Stimulated activated CD4-positive, alpha-beta T cell treated with anti-CD3 and anti-CD28 coated beads, Interleukin-1b, Interleukin-23, amount 100 ng/mL, for 4 hours (primary cell): Measurements from ENCODE around the gene PPP1R12B.
A peak's percentile ranks its signal among the peaks of the same experiment; 100 is the strongest.
"Not testable (repeated sequence)": the region's sequence is repeated elsewhere in the genome, so short reads cannot be mapped to it uniquely, and the experiment has no call there.

Experiments
- DNase-seq, 2 donors: peaks; one replicate each; pipeline ENCODE4 v3.0.0-alpha.2; 2020; ENCODE audit warnings: low read depth in 2 of 2

The PPP1R12B gene

DNA sequence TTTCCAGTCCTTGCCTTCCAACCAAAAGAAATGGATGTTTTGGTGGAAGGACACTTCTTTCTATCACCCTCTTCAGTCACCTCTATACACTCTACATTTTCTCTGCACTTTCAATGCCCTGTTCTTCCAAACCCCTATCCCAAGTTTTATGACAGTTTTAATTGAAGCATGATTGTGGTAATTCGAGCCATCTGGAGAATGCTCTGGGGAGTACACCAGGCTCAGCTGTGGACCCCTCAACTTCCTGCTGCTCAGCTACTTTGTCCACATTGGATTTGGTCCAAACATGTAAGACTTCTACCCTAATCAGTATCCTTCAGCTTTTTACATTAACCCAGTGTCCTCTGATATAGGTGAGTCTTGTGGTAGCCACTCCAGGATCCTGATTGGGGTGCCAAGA is 232.1 kb downstream of the PPP1R12B start:
- no peak for DNase-seq

DNA sequence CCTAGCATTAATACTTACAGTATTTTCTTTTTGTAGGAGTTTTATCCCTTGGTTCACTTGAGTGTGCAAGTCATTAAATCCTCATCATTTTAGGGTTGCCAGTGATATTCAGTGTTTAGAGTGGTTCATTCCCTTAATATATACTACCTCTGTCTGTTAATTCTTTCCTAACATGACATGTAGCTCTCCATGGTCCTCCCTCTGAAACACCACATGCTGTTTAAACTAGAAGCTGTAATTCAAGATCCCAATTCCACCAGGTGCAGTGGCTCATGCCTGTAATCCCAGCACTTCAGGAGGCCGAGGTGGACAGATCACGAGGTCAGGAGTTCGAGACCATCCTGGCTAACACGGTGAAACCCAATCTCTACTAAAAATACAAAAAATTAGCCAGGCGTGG is 233.9 kb downstream of the PPP1R12B start:
- DNase-seq = not testable (repeated sequence)

DNA sequence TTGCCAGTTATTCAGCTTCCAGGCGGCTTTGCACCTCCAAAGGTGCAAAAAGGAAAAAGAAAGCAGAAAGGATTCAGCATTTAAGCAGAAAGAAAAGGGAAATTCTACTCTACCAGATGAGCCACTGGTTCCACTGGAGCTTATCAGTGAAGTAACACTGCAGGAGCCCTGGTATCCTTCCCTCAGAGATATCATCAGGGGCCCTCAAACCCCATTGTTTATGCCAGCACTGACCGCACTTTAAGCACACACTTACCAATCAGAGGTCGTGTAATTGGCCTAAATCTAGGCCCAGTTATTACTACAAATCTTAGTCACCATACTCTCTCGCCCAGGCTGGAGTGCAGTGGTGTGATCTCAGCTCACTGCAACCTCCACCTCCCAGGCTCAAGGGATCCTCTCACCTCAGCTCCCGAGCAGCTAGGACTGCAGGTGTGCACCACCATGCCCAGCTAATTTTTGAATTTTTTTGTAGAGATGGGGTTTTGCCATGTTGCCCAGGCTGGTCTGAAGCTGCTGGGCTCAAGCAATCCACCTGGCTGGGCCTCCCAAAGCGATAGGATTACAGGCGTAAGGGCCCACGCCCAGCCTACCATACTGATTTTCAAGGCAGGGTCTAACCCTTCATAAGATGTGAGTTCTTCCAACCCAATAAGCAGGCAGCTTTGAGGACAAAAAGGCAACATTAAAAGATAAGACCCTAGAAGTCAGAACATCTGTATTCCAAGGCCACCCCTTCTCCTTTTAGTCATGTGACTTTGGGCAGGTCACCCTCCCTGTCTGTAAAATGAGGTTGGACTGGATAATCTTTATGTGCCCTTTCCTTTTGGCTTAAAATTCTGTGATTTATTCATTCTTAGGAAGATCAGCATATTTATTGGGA is 236.4 kb downstream of the PPP1R12B start:
- DNase-seq = no peak

DNA sequence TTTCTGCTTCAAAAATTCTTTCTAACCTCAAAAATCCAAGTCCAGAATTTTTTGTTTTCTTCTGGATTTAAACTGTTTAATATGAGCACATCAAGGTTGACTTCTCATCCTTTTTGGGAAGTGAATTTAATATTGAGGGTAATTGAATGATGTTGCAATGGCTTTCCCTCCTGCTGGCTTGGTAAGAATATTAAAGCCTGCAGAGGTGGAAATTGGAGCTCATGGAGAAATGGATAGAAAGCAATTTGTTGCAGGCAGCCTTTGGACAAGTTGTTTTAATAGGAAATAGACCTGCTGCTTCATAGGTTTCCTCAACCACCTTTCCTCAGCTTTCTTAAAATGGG is 237.1 kb downstream of the PPP1R12B start:
- DNase-seq = no peak

DNA sequence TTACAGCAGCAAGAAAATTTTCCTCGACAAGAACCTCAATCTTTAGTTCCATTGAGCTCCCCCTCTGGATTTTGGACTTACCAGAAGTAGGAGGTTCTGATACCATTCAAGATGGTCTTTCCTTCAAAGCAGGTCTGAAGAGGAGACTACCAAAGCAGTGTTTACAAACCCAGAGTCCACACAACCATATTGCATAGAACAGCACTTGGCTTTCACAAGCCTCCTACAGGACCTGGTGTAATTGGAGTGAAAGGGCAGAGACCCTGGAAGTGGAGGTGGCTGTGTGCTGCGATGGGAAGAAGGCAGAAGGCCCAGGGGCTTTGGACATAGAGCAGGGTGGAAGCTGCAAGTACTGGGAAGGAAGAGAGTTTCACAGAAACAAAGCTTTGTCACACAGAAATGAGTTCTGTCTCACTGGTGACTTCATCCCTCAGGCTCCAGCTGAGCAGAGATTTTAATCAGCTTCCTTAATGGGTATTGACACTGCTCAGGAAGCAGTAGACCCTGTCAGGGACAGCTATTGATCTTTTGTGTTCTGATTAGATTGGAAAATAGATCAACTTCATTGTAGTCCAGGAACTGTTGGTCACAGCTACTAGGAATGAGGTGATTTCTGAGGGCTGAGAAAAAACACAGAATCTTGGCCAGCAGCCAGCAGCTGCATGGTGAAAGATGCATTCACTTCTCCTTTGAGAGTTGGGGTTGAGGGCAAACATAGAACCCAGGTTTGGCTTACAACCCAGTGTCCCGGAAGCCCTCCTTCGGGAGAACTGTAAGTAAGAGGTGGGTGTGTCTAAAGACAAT is 237.7 kb downstream of the PPP1R12B start:
- no peak for DNase-seq

DNA sequence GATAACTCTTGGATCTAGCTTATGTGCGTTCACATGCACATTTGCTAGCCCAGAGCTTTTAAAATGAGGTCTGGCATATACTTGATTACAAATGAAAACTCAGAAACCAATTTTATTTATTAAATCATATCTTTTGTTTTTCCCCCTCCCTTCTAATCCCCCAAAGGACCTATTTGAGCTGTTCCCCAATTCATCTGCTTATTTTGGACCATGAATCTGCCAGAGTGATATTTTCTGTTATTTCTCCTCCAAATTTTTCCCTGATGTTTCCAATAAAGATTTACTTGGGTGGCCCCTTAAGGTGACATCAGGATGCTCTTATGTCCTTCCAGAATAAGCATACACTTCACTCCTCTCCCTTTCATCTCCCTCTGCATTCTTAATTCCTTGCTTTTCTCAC is 238.4 kb downstream of the PPP1R12B start:
- no peak for DNase-seq

DNA sequence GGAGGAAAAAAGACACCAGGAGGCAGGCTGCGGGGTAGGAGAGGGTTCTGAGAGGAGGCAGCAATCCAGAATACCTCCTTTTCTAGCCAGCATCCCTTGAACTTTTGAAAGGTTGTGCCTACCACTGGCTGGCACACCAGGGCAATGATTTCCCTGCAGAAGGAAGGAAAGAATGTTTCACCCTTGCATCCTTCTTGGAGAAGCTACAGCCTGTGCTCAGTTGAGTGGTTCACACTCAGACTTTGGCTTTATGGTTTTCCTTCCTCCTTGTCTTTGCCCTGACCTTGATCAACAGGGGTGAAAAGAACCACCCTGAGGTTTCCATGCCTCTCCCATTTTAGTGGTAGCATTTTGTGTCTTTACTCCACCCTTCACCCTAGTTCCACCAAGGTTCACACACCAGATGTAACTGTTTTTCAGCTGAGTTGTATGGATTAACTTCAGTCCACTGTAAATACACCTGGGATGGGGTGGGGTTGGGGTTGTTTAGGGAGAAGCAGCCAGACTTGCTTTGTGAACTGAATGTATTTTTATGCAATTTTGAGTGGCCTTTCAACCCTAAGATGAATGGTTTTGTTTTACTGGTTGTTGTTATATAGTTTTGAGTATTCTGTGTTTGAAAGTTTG is 239.5 kb downstream of the PPP1R12B start:
- no peak for DNase-seq

DNA sequence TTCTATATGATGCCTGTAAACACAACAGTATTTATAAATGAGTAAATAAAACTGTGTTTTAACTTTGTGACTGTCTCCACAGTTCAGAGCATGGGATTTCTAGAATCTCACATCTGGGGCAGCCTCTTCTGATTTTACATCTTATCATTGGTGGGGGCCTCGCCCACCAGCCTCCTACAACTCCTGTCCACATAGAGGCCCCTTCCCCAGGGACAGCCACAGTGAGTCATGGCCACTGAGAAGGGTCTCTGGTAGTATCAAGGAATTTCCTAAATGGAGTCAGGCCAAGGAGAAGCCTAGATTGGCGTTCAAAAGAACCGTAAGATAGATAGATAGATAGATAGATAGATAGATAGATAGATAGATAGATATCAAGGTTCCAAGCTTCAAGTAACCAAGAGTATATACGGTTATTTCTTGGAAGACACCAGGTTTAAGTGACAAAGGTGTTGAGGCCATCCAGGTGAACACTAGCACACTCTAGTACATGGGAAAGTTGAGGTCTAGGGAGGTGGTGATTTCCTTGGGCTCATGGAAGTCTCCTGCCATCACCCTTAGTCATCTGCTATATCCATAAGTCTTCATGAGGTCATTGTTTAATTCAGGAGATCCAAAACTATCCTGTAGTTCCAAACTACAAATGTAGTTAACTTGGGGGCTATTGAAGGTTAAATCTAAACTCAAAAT is 240.1 kb downstream of the PPP1R12B start:
- no peak for DNase-seq

DNA sequence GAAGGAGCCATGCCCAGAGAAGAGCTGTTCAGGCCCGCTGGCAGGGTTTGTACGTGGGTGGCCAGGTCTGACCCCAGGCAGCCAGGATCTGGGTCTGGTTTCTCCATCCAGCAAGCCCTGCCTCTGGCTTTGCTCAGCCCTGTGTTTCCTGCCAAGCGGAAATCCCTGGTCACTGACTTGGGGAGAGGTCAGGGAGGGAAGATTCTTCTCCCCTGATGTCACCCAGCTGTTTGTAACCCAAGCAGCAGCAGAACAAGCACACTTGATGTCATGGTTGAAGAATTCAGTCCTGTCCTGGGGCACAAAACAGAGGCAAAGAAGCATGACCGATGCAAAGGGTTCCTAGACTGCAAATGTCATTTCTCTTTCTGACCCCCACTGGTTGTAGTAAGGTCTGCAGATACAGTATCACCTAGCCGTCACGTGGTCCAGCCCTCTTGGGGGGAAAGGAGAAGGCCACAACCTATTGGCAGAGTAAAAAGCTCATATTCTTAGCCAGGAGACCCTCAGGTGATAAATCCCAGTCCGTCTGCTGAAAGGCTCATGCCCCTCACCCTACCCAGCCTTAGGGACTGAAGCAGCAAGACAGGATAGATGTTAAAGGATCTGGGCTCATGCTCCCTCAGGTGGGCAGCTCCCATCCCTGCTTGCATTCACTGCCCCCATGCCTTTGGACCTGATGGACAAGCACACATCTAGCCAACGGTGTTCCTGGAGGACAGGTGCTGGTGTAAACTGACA is 240.9 kb downstream of the PPP1R12B start:
- DNase-seq = no peak

DNA sequence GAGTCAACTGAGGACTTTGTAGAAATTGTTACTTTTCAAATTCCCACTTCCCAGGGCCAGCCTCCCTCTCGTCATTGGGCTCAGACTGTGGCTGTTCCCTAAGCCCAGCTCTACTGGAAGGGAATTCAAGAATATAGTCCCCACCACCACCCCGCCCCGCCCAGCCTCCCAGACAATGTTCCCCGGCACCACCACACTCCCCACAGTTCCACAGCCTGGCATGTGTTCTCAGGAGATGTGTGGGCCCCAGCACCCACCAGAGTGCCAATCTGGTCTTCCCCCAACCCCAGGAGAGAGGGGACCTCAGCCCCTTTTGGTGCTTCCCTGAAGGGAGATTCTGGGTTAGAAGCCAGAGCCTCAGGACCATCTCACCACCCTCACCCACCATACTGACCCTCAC is 241.6 kb downstream of the PPP1R12B start:
- no peak for DNase-seq

DNA sequence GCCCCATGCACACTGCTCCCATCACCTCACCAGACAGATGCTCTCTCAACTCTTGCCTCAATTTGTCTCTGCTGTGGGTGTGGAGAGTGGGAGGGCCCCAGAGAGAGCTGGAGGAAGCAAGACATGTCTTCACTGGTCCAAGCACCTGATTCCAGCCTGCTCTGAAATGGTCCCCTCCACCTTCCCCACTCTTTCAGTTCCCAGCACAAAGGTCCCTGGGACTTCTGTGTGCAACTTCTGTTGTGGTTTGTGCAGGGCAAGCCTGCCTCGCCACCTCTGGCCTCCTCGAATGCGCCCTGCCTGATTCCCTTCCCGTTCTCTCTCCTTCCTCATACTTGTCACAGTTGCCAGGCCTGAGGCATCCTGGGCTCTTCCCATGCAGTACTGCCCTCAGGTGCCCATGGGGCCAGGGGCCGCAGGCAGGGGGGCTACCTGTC is 242.5 kb downstream of the PPP1R12B start:
- DNase-seq = no peak

DNA sequence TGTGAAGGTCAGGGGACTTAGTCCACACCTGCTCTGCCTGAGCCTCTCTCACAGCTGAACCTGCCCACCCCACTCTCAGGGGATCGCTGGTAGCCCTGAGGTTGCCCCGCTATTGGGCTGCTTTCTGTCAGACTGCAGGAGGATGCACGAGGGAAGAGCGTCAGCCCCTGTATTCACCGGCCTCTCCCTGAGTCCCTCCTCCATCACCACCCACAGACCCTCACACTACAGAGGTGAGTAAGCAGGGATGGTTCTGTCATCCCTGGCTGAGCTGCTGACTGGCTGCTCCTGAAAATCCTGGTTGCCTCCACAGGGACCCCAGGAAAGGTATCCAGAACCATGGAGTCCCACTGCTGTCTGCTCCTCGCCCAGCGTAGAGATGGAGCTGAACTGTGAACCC is 243.0 kb downstream of the PPP1R12B start:
- DNase-seq = no peak

DNA sequence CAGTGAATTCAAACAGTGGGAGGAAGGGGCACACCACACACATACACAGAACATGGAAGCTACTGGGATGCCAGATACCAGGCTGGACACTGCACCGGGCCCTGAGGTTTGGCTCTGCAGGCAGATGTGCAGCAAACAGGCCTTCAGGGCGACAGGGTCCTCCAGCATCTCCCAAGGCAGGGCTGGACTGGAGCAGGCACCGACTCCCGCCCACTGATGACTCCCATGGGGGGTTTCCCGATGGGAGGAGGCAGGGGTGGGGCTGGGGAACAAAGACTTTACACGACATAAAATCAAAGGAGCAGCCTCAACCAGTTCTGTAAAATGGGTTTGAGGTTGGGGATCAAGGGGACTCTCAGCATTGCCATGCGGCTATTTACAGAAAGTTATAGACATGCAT is 243.6 kb downstream of the PPP1R12B start:
- no peak for DNase-seq

DNA sequence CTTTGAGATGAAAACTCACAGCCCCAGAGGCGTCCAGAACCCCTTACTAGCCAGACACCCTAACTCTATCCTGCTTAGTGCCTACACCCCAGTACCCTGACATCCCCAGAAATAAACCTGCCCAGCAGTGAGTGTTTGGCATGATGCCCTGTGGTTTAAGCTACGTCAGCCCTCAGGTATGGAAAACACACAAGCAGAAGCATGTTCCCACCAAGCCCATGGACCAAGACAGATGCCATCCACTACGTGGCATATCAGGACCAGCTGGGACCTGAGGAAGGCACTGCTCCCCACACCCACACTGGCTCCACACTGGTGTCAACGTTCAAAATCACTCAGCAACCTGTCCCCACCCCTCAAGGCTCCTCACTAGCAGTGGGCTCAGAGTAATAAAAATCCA is 245.3 kb downstream of the PPP1R12B start:
- DNase-seq = no peak

DNA sequence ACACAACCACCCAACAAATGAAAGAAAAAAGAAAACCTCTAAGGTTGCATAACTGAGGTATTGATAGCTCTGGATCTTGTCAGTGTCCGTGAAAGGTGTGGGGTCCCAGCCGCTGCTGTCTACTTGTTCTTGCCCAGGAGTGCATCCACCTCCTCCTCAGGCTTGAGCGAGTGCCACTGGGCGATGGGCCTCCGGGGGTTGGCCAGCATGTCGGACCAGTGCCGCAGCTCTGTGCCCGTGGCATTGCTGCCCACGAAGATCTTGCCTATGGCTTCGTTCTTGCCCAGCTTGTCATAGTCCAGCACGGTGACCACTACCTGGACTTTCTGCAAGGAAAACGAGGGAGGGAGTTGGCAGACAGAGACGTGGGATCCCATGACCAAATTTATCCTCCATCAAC is 248.1 kb downstream of the PPP1R12B start:
- no peak for DNase-seq

DNA sequence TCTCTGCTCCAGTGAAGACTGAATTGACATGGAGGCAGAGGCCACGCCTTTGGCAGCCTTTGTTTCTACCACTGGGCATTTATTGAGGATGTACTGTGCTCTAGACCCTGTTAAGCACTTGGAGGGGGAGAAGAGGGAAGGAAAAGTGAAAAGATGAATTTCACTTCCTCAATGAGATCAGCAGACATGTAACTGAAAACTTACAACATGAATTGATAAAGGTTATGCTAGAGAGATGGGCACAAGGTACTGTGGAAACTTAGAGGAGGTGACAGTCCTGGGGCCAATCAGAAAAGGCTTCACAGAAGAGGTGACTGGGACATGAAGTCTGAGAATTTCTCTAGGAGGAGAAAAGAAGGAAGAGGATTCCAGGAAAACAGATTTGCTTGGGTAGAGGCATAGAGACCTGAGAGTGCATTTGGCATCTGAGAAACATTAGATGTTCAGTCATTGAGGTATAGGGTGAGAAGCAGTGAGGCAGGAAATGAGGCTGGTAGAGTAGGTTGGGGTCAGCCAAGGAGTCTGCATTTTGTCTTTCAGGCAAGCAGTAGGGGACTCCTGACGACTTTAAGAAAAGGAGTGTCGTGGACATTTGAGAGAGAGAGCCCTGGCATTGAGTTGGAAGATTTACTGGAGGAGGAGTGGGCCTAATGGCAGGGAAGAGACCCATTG is 248.7 kb downstream of the PPP1R12B start:
- DNase-seq = no peak

DNA sequence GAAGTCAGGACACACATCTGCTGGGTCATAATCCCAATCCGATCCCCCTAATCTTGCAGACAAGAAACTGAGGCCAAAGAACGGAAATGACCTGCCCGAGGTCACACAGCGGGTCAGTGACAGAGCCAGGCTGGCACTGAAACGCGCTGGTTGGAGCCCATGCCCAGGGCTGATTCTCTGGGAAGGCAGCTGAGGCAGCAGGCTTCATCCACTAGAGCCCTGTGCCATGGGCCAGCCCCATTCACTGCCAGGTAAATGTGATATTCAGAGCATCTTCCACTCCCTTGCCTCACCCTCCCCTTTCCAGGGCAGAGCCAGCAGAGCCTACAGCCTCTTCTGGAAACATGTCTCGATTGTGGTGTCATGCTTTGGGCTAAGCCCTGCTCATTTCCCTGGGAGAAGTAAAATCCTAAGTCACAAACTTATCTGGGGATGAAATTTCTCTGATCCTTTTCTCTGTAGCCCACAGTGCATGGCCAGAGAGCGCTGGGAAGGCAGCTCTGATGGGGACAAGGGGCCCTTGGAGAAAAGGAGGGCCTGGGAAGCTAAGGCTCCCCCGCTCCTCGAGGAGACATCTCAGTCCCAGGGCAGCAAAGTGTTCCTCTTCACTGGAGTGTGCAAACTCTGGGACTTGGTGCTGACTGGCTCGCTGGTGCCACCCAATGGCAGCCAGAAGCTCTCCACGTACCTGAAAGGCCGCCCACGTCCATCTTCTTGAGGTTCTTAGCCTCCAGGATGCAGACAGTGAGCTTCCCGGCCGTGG is 251.4 kb downstream of the PPP1R12B start:
- DNase-seq = peak in 1 of 2 donors; percentile 8

DNA sequence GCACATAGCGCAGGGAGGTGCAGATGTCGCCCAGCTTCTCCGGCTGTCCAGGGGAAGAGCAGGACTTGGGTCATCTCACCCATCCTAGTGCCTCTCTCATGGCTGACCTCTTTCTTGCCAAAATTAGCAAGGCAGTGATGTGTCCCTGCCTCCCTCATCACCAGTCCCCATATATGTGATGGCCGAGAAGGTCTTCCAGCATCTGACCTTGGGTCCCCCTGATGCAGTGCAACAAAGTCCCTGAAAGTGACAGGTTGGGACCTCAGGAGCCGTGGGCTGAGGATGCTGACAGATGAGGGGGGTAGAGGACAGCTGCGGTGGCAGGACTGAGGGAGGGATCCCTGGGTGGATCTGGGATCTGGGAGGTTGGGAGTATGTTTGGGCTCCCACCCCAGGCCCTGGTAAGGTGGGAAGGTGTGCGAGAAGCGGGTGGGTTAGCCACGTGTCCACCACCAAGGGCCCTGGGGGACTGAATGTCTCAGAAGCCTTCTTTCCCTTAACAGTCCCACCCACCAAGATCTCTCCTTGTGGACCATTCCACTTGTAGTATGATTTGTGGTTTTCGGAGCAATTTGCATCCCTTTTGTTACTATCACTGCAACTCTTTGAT is 252.0 kb downstream of the PPP1R12B start:
- DNase-seq = no peak

DNA sequence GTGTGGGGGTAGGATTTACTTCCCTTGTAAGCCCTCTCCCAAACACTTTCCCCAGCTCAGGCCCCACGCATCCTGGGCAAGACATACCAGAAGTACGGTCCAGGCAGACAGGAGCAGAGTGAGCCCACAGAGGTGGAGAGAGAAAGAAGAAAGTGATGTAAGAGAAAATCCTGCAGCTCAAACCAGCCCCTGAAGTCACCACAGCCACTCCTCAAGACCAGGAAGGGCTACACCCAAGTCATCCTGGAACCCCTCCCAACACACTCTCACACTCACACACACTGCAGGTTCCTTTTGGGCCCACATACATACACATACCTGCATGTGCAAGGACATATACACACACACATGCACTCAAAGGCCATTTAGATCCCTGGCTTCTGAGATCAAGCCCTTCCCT is 254.9 kb downstream of the PPP1R12B start:
- no peak for DNase-seq

DNA sequence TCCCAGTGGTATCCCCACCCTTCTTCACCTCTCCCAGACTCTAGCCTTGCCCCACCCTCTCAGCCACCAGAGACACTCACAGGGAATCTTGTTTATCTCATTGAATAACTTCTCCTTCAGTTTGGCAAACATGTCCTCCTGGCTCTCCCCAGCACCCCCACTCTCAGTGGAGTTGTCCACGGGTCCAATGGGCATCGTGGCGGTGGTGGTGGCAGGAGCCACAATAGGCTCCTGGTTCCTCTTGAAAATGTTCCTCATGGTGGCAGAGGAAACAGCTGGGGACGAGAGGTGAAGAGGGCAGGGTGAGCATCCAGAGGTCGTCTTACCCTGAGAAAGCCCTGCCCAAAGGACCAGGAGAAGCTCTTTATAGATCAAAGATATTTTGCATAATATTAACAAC is 257.0 kb downstream of the PPP1R12B start:
- DNase-seq = no peak
